Endodermal cell (in vitro differentiated cells): ENCODE measurements around the gene CREBBP. TPM values are rescaled to one million over a fixed set of nuclear protein-coding genes. Genes with fewer than 3 reads are reported as not detected.
A peak's percentile ranks its signal among the peaks of the same experiment; 100 is the strongest.

Source experiments
- DNase-seq: peaks from one replicate; pipeline ENCODE4 v3.0.0-alpha.2; 2017
- H3K27ac ChIP-seq: 2 replicates; pipeline ENCODE4 v1.5.1; 2013; ENCODE audit warnings: mild to moderate bottlenecking, low read depth, low read length, moderate library complexity
- H3K27me3 ChIP-seq: 2 replicates; pipeline ENCODE4 v1.6.1; 2013; ENCODE audit warnings: mild to moderate bottlenecking, low read length, moderate library complexity; ENCODE audit not compliant: insufficient read depth, control insufficient read depth, poor library complexity, severe bottlenecking
- H3K36me3 ChIP-seq: 2 replicates; pipeline ENCODE4 v1.7.0; 2013; ENCODE audit warnings: mild to moderate bottlenecking, low read length, moderate library complexity; ENCODE audit not compliant: control insufficient read depth, insufficient read depth
- H3K4me1 ChIP-seq: one replicate; pipeline ENCODE4 v1.7.0; 2013; ENCODE audit warnings: low read length; ENCODE audit not compliant: control insufficient read depth, insufficient read depth
- H3K4me3 ChIP-seq: 2 replicates; pipeline ENCODE4 v1.5.1; 2013; ENCODE audit warnings: mild to moderate bottlenecking, low read length, moderate library complexity
- H3K9ac ChIP-seq: 2 replicates; pipeline ENCODE4 v1.6.1; 2013; ENCODE audit warnings: mild to moderate bottlenecking, low read length, moderate library complexity; ENCODE audit not compliant: poor library complexity, severe bottlenecking; ENCODE audit errors: extremely low read depth
- H3K9me3 ChIP-seq: 2 replicates; pipeline ENCODE4 v1.6.1; 2013; ENCODE audit warnings: mild to moderate bottlenecking, low read length, moderate library complexity; ENCODE audit not compliant: control insufficient read depth
- H3K27ac Mint-ChIP-seq: 2 replicates; pipeline ENCODE4 v1.8.0; 2020; ENCODE audit warnings: mixed read lengths
- H3K27me3 Mint-ChIP-seq: 2 replicates; pipeline ENCODE4 v1.8.0; 2021; ENCODE audit warnings: mild to moderate bottlenecking, mixed read lengths; ENCODE audit not compliant: insufficient read depth
- H3K36me3 Mint-ChIP-seq: 2 replicates; pipeline ENCODE4 v1.8.0; 2020; ENCODE audit warnings: low read depth, mixed read lengths
- H3K4me1 Mint-ChIP-seq: 2 replicates; pipeline ENCODE4 v1.8.0; 2020; ENCODE audit warnings: mixed read lengths
- H3K4me3 Mint-ChIP-seq: 2 replicates; pipeline ENCODE4 v1.8.0; 2020; ENCODE audit warnings: mild to moderate bottlenecking, moderate library complexity, mixed read lengths
- H3K9me3 Mint-ChIP-seq: 2 replicates; pipeline ENCODE4 v1.8.0; 2020; ENCODE audit warnings: mild to moderate bottlenecking, mixed read lengths
- WGBS, 2 experiments: methylation state at CpG; one replicate each; pipeline versions ENCODE4 v1.1.5 to v1.1.7; 2013; ENCODE audit warnings: missing lambda C conversion rate in 2 of 2, mixed read lengths in 1 of 2; ENCODE audit not compliant: insufficient coverage in 1 of 2, insufficient read length in 1 of 2; 5-methylcytosine and 5-hydroxymethylcytosine counted together
- total RNA-seq, 2 donors: library from RNA; stranded (reverse); fragmentation: NEBNext Ultra II Directional in 1 of 2; extraction: Animal tissue kit (Norgen Biotek cat#: 25700) in 1 of 2; gene quantifications; 2 replicates in 1 of 2; 3 replicates in 1 of 2; pipeline ENCODE4 v1.2.1, GENCODE V29; 2021
- TF ChIP-seq, protein P1 (sequence below): fragments of 200-600 bp; sonication (generic); conservative IDR thresholded peaks from 2 replicates; pipeline ENCODE4 v1.5.0; 2021; ENCODE audit warnings: antibody characterized with exemption, mild to moderate bottlenecking

CREBBP gene
- total RNA-seq, 2 donors from 2014 or later: 71.1 to 103 TPM

DNA sequence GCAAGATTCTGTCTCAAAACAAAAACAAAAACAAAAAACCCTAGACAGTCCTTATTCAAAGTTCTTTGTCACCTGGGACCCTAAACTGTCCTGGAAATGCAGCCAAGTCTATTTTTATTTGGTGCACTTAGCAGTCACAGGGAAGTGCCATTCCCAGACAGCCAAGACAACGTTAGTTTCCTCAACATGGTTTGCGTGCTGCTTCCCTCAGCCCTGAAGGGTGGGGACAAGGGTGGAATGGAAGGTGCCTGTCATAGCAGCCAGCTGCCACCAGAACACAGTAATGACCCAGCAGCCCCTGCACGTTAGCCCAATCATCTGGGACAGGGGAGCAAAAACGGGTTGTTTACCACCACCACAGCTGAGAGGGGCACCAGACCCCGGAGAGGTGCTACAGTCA is 16.9 kb downstream of the CREBBP start:
- no peak overlapping the region for H3K4me3 Mint-ChIP-seq
- H3K4me1 Mint-ChIP-seq: peaks cover 52% of the 10 kb centered on the region
- H3K4me1 ChIP-seq: peaks cover 26% of the 10 kb centered on the region
- no peak for DNase-seq
- peak overlapping the region; percentile 67 for H3K27ac Mint-ChIP-seq
- no peaks in the 10 kb centered on the region for H3K36me3 ChIP-seq
- H3K27me3 Mint-ChIP-seq: no peaks in the 10 kb centered on the region
- H3K4me3 ChIP-seq: no peak overlapping the region
- no peaks in the 10 kb centered on the region for H3K27me3 ChIP-seq
- TF ChIP-seq, protein P1, sequence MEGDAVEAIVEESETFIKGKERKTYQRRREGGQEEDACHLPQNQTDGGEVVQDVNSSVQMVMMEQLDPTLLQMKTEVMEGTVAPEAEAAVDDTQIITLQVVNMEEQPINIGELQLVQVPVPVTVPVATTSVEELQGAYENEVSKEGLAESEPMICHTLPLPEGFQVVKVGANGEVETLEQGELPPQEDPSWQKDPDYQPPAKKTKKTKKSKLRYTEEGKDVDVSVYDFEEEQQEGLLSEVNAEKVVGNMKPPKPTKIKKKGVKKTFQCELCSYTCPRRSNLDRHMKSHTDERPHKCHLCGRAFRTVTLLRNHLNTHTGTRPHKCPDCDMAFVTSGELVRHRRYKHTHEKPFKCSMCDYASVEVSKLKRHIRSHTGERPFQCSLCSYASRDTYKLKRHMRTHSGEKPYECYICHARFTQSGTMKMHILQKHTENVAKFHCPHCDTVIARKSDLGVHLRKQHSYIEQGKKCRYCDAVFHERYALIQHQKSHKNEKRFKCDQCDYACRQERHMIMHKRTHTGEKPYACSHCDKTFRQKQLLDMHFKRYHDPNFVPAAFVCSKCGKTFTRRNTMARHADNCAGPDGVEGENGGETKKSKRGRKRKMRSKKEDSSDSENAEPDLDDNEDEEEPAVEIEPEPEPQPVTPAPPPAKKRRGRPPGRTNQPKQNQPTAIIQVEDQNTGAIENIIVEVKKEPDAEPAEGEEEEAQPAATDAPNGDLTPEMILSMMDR: peak; percentile 46
- no peak overlapping the region for H3K27ac ChIP-seq
- no peaks in the 10 kb centered on the region for H3K36me3 Mint-ChIP-seq
- H3K9ac ChIP-seq: no peak overlapping the region
- 78 to 100% methylated on average over 1 to 5 of the region's 5 CpGs for WGBS, 2 experiments
- no peaks in the 10 kb centered on the region for H3K9me3 Mint-ChIP-seq
- H3K9me3 ChIP-seq: no peaks in the 10 kb centered on the region

DNA sequence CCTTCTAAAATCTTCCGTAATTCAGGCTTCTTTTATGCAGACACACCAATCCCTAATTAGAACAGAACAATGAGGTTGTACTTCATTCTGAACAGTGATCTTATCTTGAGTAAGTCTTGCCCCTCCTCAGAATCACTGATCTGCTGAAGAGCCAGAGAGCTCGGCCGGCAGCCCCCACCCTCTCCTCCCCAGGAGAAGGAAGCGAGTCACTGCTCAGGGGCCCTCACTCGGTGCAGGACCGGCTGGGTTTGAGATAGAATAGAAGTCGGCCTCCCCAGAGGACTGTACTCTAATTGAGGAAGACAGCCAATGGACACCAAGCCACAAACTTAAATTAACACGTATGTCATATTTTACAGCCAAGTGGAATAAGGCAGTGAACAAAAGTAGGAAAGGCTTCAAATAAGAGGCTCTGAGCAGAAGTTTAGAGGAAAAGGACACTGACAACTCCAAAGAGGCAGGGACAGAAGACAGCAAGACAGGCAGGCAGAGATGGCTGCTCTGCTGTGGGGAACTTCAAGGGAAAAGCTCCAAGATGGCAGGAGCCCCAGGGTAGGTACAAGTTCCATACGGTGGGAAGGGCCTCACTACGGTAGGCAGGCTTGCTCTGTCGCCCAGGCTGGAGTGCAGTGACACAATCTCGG is 18.6 kb downstream of the CREBBP start:
- Mint-ChIP-seq H3K4me3 (peak overlapping the region; percentile 25), H3K27ac (peak overlapping the region; percentile 54), H3K36me3 (no peaks in the 10 kb centered on the region), H3K4me1 (peaks cover 62% of the 10 kb centered on the region), H3K27me3 (no peaks in the 10 kb centered on the region), H3K9me3 (no peaks in the 10 kb centered on the region)
- H3K4me1 ChIP-seq: peaks cover 35% of the 10 kb centered on the region
- no peak overlapping the region for H3K4me3 ChIP-seq
- no peaks in the 10 kb centered on the region for H3K9me3 ChIP-seq
- H3K36me3 ChIP-seq: no peaks in the 10 kb centered on the region
- WGBS, 2 experiments: 66 to 73% methylated on average over 4 to 11 of the region's 12 CpGs
- no peak for DNase-seq
- H3K27me3 ChIP-seq: no peaks in the 10 kb centered on the region
- H3K27ac ChIP-seq: peak overlapping the region; percentile 8
- TF ChIP-seq, protein P1: no peak
- no peak overlapping the region for H3K9ac ChIP-seq

DNA sequence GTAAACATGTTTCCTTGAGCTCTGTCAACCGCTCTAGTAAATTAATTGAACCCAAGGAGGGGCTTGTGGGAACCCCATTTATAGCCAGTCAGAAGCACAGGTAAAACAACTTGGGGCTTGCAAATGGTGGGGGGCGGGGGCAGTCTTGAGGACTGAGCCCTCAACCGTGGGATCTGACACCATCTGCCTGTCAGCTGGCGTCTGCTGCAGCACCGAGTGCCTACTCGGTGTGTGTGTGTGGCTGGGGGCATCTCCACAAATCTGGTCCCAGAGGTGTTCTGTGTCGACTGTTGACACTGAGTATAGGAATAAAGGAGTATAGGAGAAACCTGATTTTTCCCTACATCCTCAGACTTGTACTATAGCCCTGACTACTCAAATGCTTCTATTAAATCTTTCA is 20.6 kb downstream of the CREBBP start:
- TF ChIP-seq, protein P1: no peak
- no peaks in the 10 kb centered on the region for H3K9me3 Mint-ChIP-seq
- no peaks in the 10 kb centered on the region for H3K27me3 Mint-ChIP-seq
- Histone ChIP-seq H3K9me3 (no peaks in the 10 kb centered on the region), H3K4me3 (no peak overlapping the region), H3K9ac (no peak overlapping the region), H3K36me3 (peaks cover 3% of the 10 kb centered on the region), H3K4me1 (peaks cover 31% of the 10 kb centered on the region), H3K27ac (no peak overlapping the region), H3K27me3 (no peaks in the 10 kb centered on the region)
- WGBS, 2 experiments: 93 to 95% methylated on average over 3 to 6 of the region's 7 CpGs
- no peak for DNase-seq
- no peak overlapping the region for H3K4me3 Mint-ChIP-seq
- H3K36me3 Mint-ChIP-seq: no peaks in the 10 kb centered on the region
- peaks cover 54% of the 10 kb centered on the region for H3K4me1 Mint-ChIP-seq
- no peak overlapping the region for H3K27ac Mint-ChIP-seq
